GM12878 (cell line): Measurements from ENCODE around the gene DNAAF8. TPM values are rescaled to one million over a fixed set of nuclear protein-coding genes. Genes with fewer than 3 reads are reported as not detected.
A peak's percentile ranks its signal among the peaks of the same experiment; 100 is the strongest.

Experiments used
- CREB1 ChIP-seq: IDR thresholded peaks from 2 replicates; pipeline ENCODE4 v1.6.1; 2012; ENCODE audit warnings: low read depth, mild to moderate bottlenecking, inconsistent platforms
- JUND ChIP-seq: IDR thresholded peaks from 2 replicates; pipeline ENCODE4 v1.6.1; 2012; ENCODE audit warnings: low read depth, mild to moderate bottlenecking, low read length, improper control_type of control experiment, moderate library complexity
- MTA2 ChIP-seq: fragments of 450-650 bp; IDR thresholded peaks from 2 replicates; pipeline ENCODE4 v1.6.1; 2016; ENCODE audit warnings: low read depth, mild to moderate bottlenecking, moderate library complexity
- NR2F1 ChIP-seq: fragments of 450-650 bp; conservative IDR thresholded peaks from 2 replicates; pipeline ENCODE4 v1.6.1; 2017; ENCODE audit warnings: mild to moderate bottlenecking
- PAX8 ChIP-seq: fragments of 450-650 bp; IDR thresholded peaks from 2 replicates; pipeline ENCODE4 v1.6.1; 2017; ENCODE audit warnings: mild to moderate bottlenecking, moderate library complexity
- POU2F2 ChIP-seq: IDR thresholded peaks from 3 replicates; pipeline ENCODE4 v1.6.1; 2011; ENCODE audit warnings: low read depth, mild to moderate bottlenecking, low read length, borderline replicate concordance
- RBBP5 ChIP-seq: fragments of 200-600 bp; sonication (generic); conservative IDR thresholded peaks from 2 replicates; pipeline ENCODE4 v1.6.1; 2016
- SMAD5 ChIP-seq: IDR thresholded peaks from 2 replicates; pipeline ENCODE4 v1.6.1; 2016; ENCODE audit warnings: antibody characterized with exemption, low read depth
- SREBF2 ChIP-seq: IDR thresholded peaks from 2 replicates; pipeline ENCODE4 v1.6.1; 2012; ENCODE audit warnings: mild to moderate bottlenecking, low read length
- TCF12 ChIP-seq: IDR thresholded peaks from 2 replicates; pipeline ENCODE4 v1.6.1; 2011; ENCODE audit warnings: low read depth, mild to moderate bottlenecking, low read length
- WRNIP1 ChIP-seq: IDR thresholded peaks from 2 replicates; pipeline ENCODE4 v1.6.1; 2011; ENCODE audit warnings: low read depth, low read length, improper control_type of control experiment, borderline replicate concordance
- ZZZ3 ChIP-seq: IDR thresholded peaks from 2 replicates; pipeline ENCODE4 v1.6.1; 2011; ENCODE audit warnings: low read depth; ENCODE audit not compliant: control insufficient read depth, insufficient read length
- polyA plus RNA-seq, 11 experiments: library from polyadenylated mRNA; depleted of rRNA in 4 of 11; unstranded in 6 of 11; stranded (reverse) in 5 of 11; fragments of >200 nt; fragmentation: Nextera tagmentation in 4 of 11; fragmentation: Illumina TruSeq in 1 of 11; extraction: Ambion mirVana in 4 of 11; extraction: Trizol in 1 of 11; gene quantifications; 1 replicate in 1 of 11; 2 replicates in 10 of 11; pipeline versions ENCODE4 v1.2.1 to v1.2.3, GENCODE V29; 2011 to 2016; ENCODE audit warnings: inconsistent platforms in 2 of 11, missing spikeins in 2 of 11, low read depth in 1 of 11
- total RNA-seq, 4 experiments: library from RNA; depleted of rRNA in 3 of 4; stranded (reverse); fragments of >200 nt in 3 of 4; fragmentation: Illumina TruSeq in 1 of 4; extraction: Trizol in 1 of 4; gene quantifications; 2 replicates each; pipeline versions ENCODE4 v1.2.1 to v1.2.3, GENCODE V29; 2013 to 2021
- TF ChIP-seq, protein P1 (sequence below): fragments of 450-650 bp; IDR thresholded peaks from 2 replicates; pipeline ENCODE4 v1.6.1; 2017; ENCODE audit warnings: antibody characterized with exemption, mild to moderate bottlenecking, moderate library complexity
- TF ChIP-seq, protein P2 (sequence below), 3 experiments: IDR thresholded peaks in 2 of 3; conservative IDR thresholded peaks in 1 of 3; 2 replicates each; pipeline ENCODE4 v1.5.1; 2011; ENCODE audit warnings: low read depth in 3 of 3, low read length in 3 of 3, mild to moderate bottlenecking in 3 of 3, control low read depth in 2 of 3, moderate library complexity in 2 of 3, inconsistent platforms in 1 of 3, mixed read lengths in 1 of 3; ENCODE audit not compliant: control insufficient read depth in 2 of 3, insufficient read depth in 1 of 3; ENCODE audit errors: extremely low read depth in 1 of 3
- TF ChIP-seq, protein P3 (sequence below): IDR thresholded peaks from 2 replicates; pipeline ENCODE4 v1.6.1; 2012; ENCODE audit warnings: improper control_type of control experiment, low read depth, low read length; ENCODE audit not compliant: insufficient replicate concordance
- TF ChIP-seq, protein P4 (sequence below): fragments of 450-650 bp; IDR thresholded peaks from 2 replicates; pipeline ENCODE4 v1.6.1; 2016; ENCODE audit warnings: mild to moderate bottlenecking
- TF ChIP-seq, protein P5 (sequence below): IDR thresholded peaks from 2 replicates; pipeline ENCODE4 v1.6.1; 2012; ENCODE audit warnings: low read depth, low read length, improper control_type of control experiment

DNAAF8 gene
- total and polyA plus RNA-seq, 10 of the 15 experiments (the other 5 are each of a cell fraction or from before 2014, with no cell fraction given), result 0.01 to 0.78 (median 0.22) TPM; not detected in 2

DNA sequence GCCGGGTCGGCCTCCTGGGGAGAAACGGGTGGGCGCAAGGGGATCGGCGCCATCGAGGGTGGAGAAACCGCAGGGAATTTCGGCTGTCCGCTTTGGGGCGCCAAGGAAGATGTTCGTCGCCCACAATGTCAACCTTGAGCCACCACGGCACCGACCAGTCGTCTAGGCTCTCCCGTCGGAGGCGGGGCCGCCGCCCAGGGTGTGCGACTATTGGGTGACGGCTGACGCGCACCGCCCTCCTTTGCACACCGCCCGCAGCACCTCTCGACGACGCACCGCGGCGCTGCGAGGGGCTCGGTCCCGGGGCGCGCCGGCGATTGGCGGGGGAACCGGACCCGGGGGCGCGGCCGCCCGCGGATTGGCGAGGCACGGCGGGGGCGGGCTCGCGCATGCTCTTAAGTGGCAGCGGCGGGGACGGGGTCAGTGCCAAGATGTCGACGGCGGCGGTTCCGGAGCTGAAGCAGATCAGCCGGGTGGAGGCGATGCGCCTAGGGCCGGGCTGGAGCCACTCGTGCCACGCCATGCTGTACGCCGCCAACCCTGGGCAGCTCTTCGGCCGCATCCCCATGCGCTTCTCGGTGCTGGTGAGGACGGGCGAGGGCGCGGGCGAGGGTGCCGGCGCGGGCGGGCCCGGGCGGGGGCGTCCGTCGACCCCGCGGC is 40.9 kb upstream of the DNAAF8 start, which contains the start of gene NUDT16L1 (continued):
- TF ChIP-seq CREB1 (peak; percentile 65; the same call in 1 of the 2 replicates), TCF12 (no peak), ZZZ3 (no peak), SMAD5 (peak; percentile 55; the same call in 1 of the 2 replicates), NR2F1 (peak; percentile 85), JUND (no peak), PAX8 (no peak), POU2F2 (0 out of 3 replicates have a peak, but pooled peaks have one; percentile 34), RBBP5 (no peak), MTA2 (no peak), SREBF2 (no peak), WRNIP1 (no peak)
- TF ChIP-seq, protein P1, sequence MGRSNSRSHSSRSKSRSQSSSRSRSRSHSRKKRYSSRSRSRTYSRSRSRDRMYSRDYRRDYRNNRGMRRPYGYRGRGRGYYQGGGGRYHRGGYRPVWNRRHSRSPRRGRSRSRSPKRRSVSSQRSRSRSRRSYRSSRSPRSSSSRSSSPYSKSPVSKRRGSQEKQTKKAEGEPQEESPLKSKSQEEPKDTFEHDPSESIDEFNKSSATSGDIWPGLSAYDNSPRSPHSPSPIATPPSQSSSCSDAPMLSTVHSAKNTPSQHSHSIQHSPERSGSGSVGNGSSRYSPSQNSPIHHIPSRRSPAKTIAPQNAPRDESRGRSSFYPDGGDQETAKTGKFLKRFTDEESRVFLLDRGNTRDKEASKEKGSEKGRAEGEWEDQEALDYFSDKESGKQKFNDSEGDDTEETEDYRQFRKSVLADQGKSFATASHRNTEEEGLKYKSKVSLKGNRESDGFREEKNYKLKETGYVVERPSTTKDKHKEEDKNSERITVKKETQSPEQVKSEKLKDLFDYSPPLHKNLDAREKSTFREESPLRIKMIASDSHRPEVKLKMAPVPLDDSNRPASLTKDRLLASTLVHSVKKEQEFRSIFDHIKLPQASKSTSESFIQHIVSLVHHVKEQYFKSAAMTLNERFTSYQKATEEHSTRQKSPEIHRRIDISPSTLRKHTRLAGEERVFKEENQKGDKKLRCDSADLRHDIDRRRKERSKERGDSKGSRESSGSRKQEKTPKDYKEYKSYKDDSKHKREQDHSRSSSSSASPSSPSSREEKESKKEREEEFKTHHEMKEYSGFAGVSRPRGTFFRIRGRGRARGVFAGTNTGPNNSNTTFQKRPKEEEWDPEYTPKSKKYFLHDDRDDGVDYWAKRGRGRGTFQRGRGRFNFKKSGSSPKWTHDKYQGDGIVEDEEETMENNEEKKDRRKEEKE, result no peak
- TF ChIP-seq, protein P2, sequence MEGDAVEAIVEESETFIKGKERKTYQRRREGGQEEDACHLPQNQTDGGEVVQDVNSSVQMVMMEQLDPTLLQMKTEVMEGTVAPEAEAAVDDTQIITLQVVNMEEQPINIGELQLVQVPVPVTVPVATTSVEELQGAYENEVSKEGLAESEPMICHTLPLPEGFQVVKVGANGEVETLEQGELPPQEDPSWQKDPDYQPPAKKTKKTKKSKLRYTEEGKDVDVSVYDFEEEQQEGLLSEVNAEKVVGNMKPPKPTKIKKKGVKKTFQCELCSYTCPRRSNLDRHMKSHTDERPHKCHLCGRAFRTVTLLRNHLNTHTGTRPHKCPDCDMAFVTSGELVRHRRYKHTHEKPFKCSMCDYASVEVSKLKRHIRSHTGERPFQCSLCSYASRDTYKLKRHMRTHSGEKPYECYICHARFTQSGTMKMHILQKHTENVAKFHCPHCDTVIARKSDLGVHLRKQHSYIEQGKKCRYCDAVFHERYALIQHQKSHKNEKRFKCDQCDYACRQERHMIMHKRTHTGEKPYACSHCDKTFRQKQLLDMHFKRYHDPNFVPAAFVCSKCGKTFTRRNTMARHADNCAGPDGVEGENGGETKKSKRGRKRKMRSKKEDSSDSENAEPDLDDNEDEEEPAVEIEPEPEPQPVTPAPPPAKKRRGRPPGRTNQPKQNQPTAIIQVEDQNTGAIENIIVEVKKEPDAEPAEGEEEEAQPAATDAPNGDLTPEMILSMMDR (IDR thresholded peaks at IDR 0.05 in 2 of 3, conservative IDR thresholded peaks at IDR 0.05 in 1 of 3; ENCODE audit: control insufficient read depth in 2 of 3, extremely low read depth in 1 of 3, insufficient read depth in 1 of 3, low read depth in 3 of 3, low read length in 3 of 3), result peak in 1 of 3 experiments; percentile 20; a peak in 1 of 6 replicates
- TF ChIP-seq, protein P3, sequence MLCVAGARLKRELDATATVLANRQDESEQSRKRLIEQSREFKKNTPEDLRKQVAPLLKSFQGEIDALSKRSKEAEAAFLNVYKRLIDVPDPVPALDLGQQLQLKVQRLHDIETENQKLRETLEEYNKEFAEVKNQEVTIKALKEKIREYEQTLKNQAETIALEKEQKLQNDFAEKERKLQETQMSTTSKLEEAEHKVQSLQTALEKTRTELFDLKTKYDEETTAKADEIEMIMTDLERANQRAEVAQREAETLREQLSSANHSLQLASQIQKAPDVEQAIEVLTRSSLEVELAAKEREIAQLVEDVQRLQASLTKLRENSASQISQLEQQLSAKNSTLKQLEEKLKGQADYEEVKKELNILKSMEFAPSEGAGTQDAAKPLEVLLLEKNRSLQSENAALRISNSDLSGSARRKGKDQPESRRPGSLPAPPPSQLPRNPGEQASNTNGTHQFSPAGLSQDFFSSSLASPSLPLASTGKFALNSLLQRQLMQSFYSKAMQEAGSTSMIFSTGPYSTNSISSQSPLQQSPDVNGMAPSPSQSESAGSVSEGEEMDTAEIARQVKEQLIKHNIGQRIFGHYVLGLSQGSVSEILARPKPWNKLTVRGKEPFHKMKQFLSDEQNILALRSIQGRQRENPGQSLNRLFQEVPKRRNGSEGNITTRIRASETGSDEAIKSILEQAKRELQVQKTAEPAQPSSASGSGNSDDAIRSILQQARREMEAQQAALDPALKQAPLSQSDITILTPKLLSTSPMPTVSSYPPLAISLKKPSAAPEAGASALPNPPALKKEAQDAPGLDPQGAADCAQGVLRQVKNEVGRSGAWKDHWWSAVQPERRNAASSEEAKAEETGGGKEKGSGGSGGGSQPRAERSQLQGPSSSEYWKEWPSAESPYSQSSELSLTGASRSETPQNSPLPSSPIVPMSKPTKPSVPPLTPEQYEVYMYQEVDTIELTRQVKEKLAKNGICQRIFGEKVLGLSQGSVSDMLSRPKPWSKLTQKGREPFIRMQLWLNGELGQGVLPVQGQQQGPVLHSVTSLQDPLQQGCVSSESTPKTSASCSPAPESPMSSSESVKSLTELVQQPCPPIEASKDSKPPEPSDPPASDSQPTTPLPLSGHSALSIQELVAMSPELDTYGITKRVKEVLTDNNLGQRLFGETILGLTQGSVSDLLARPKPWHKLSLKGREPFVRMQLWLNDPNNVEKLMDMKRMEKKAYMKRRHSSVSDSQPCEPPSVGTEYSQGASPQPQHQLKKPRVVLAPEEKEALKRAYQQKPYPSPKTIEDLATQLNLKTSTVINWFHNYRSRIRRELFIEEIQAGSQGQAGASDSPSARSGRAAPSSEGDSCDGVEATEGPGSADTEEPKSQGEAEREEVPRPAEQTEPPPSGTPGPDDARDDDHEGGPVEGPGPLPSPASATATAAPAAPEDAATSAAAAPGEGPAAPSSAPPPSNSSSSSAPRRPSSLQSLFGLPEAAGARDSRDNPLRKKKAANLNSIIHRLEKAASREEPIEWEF, result no peak
- TF ChIP-seq, protein P4, sequence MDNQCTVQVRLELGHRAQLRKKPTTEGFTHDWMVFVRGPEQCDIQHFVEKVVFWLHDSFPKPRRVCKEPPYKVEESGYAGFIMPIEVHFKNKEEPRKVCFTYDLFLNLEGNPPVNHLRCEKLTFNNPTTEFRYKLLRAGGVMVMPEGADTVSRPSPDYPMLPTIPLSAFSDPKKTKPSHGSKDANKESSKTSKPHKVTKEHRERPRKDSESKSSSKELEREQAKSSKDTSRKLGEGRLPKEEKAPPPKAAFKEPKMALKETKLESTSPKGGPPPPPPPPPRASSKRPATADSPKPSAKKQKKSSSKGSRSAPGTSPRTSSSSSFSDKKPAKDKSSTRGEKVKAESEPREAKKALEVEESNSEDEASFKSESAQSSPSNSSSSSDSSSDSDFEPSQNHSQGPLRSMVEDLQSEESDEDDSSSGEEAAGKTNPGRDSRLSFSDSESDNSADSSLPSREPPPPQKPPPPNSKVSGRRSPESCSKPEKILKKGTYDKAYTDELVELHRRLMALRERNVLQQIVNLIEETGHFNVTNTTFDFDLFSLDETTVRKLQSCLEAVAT, result 0 out of 2 replicates have a peak, but pooled peaks have one; percentile 32
- TF ChIP-seq, protein P5, sequence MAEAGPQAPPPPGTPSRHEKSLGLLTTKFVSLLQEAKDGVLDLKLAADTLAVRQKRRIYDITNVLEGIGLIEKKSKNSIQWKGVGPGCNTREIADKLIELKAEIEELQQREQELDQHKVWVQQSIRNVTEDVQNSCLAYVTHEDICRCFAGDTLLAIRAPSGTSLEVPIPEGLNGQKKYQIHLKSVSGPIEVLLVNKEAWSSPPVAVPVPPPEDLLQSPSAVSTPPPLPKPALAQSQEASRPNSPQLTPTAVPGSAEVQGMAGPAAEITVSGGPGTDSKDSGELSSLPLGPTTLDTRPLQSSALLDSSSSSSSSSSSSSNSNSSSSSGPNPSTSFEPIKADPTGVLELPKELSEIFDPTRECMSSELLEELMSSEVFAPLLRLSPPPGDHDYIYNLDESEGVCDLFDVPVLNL, result no peak
